HEK293 (cell line): ENCODE measurements around the gene PEPD.

Source experiments
- CTCF ChIA-PET: fragments of 350-600 bp; formaldehyde crosslinking; extraction: SDS; loops from one replicate; lab custom pipeline; 2021; ENCODE audit warnings: antibody characterized with exemption; lab: Yijun Ruan, JAX
- POLR2A ChIA-PET: fragments of 300-600 bp; formaldehyde crosslinking; extraction: SDS; loops from one replicate; lab custom pipeline; 2020; ENCODE audit warnings: antibody characterized with exemption, inconsistent platforms; lab: Yijun Ruan, JAX
- H3K27ac ChIP-seq: fragments of 200-500 bp; sonication (Bioruptor generic); 2 replicates; pipeline ENCODE4 v1.5.1; 2014; ENCODE audit warnings: low read depth, low read length, control low read depth, inconsistent platforms; ENCODE audit errors: extremely low read depth
- H3K36me3 ChIP-seq, 2 experiments: fragments of 200-500 bp in 1 of 2; sonication (Bioruptor generic) in 1 of 2; 1 replicate in 1 of 2; 2 replicates in 1 of 2; pipeline ENCODE4 v1.5.1; 2014 to 2017; ENCODE audit warnings: inconsistent platforms in 2 of 2, low read length in 2 of 2; ENCODE audit not compliant: control insufficient read depth in 2 of 2, insufficient read depth in 1 of 2
- H3K4me1 ChIP-seq: fragments of 200-500 bp; sonication (Bioruptor generic); 2 replicates; pipeline ENCODE4 v1.5.1; 2014; ENCODE audit warnings: mild to moderate bottlenecking, low read length, inconsistent platforms; ENCODE audit not compliant: control insufficient read depth, insufficient read depth
- H3K4me3 ChIP-seq: 2 replicates; pipeline ENCODE4 v1.5.1; 2011; ENCODE audit warnings: low read depth, mild to moderate bottlenecking, control low read depth, low read length, moderate library complexity
- H3K9me3 ChIP-seq: fragments of 200-500 bp; sonication (Bioruptor generic); 2 replicates; pipeline ENCODE4 v1.5.1; 2014; ENCODE audit warnings: low read depth, low read length, inconsistent platforms; ENCODE audit not compliant: control insufficient read depth, insufficient read depth
- GLIS1 ChIP-seq: fragments of 450-650 bp; formaldehyde crosslinking; IDR thresholded peaks from 2 replicates; pipeline ENCODE4 v1.5.1; 2016; ENCODE audit warnings: missing biosample characterization, missing genetic modification characterization
- GLIS2 ChIP-seq: fragments of 450-650 bp; formaldehyde crosslinking; IDR thresholded peaks from 2 replicates; pipeline ENCODE4 v1.5.1; 2016; ENCODE audit warnings: missing biosample characterization, missing genetic modification characterization
- KLF1 ChIP-seq: fragments of 450-650 bp; formaldehyde crosslinking; IDR thresholded peaks from 2 replicates; pipeline ENCODE4 v1.5.1; 2016; ENCODE audit warnings: missing biosample characterization, missing genetic modification characterization
- SCRT1 ChIP-seq: fragments of 450-650 bp; formaldehyde crosslinking; IDR thresholded peaks from 2 replicates; pipeline ENCODE4 v1.5.1; 2016; ENCODE audit warnings: missing biosample characterization, missing genetic modification characterization, borderline replicate concordance
- WT1 ChIP-seq: fragments of 450-650 bp; formaldehyde crosslinking; IDR thresholded peaks from 2 replicates; pipeline ENCODE4 v1.5.1; 2016; ENCODE audit warnings: missing biosample characterization, missing genetic modification characterization
- ZIC2 ChIP-seq: fragments of 450-650 bp; formaldehyde crosslinking; IDR thresholded peaks from 2 replicates; pipeline ENCODE4 v1.5.1; 2016; ENCODE audit warnings: missing biosample characterization, missing genetic modification characterization
- ZNF112 ChIP-seq: fragments of 450-650 bp; formaldehyde crosslinking; IDR thresholded peaks from 2 replicates; pipeline ENCODE4 v1.5.0; 2017; ENCODE audit warnings: missing biosample characterization, missing genetic modification characterization
- ZNF169 ChIP-seq: fragments of 450-650 bp; formaldehyde crosslinking; IDR thresholded peaks from 2 replicates; pipeline ENCODE4 v1.5.1; 2016; ENCODE audit warnings: missing biosample characterization, missing genetic modification characterization
- ZNF211 ChIP-seq: fragments of 450-650 bp; formaldehyde crosslinking; IDR thresholded peaks from 2 replicates; pipeline ENCODE4 v1.5.1; 2016; ENCODE audit warnings: low read depth, missing biosample characterization, missing genetic modification characterization
- ZNF341 ChIP-seq: fragments of 450-650 bp; formaldehyde crosslinking; IDR thresholded peaks from 2 replicates; pipeline ENCODE4; 2016; ENCODE audit warnings: low read depth, missing biosample characterization, missing genetic modification characterization
- ZNF37A ChIP-seq: fragments of 450-650 bp; IDR thresholded peaks from 2 replicates; pipeline ENCODE4 v1.5.1; 2018; ENCODE audit warnings: missing biosample characterization, missing genetic modification characterization
- ZNF514 ChIP-seq: fragments of 450-650 bp; formaldehyde crosslinking; IDR thresholded peaks from 2 replicates; pipeline ENCODE4 v1.5.1; 2016; ENCODE audit warnings: missing biosample characterization, missing genetic modification characterization
- ZNF585B ChIP-seq: fragments of 450-650 bp; formaldehyde crosslinking; IDR thresholded peaks from 2 replicates; pipeline ENCODE4 v1.5.1; 2016; ENCODE audit warnings: missing biosample characterization, missing genetic modification characterization
- ZNF596 ChIP-seq: fragments of 450-650 bp; IDR thresholded peaks from 2 replicates; pipeline ENCODE4 v1.5.0; 2018; ENCODE audit warnings: missing biosample characterization, mild to moderate bottlenecking, missing genetic modification characterization, moderate library complexity
- ZNF600 ChIP-seq: fragments of 450-650 bp; formaldehyde crosslinking; IDR thresholded peaks from 2 replicates; pipeline ENCODE4 v1.5.1; 2016; ENCODE audit warnings: missing biosample characterization, missing genetic modification characterization
- ZNF660 ChIP-seq: fragments of 450-650 bp; IDR thresholded peaks from 2 replicates; pipeline ENCODE4 v1.5.1; 2018; ENCODE audit warnings: missing biosample characterization, mild to moderate bottlenecking, missing genetic modification characterization
- ZNF677 ChIP-seq: fragments of 450-650 bp; IDR thresholded peaks from 2 replicates; pipeline ENCODE4 v1.5.0; 2018; ENCODE audit warnings: missing biosample characterization, mild to moderate bottlenecking, missing genetic modification characterization, moderate library complexity
- ZNF707 ChIP-seq: fragments of 450-650 bp; formaldehyde crosslinking; IDR thresholded peaks from 2 replicates; pipeline ENCODE4 v1.5.1; 2016; ENCODE audit warnings: missing biosample characterization, missing genetic modification characterization
- ZSCAN23 ChIP-seq: fragments of 450-650 bp; formaldehyde crosslinking; IDR thresholded peaks from 2 replicates; pipeline ENCODE4 v1.5.1; 2016; ENCODE audit warnings: missing biosample characterization, missing genetic modification characterization
- TF ChIP-seq, protein P1 (sequence below): fragments of 450-650 bp; formaldehyde crosslinking; IDR thresholded peaks from 2 replicates; pipeline ENCODE4 v1.5.1; 2017; ENCODE audit warnings: missing biosample characterization, missing genetic modification characterization
- TF ChIP-seq, protein P2 (sequence below): fragments of 450-650 bp; formaldehyde crosslinking; IDR thresholded peaks from 2 replicates; pipeline ENCODE4 v1.5.1; 2016; ENCODE audit warnings: missing biosample characterization, missing genetic modification characterization
- TF ChIP-seq, protein P3 (sequence below): fragments of 450-650 bp; formaldehyde crosslinking; IDR thresholded peaks from 2 replicates; pipeline ENCODE4 v1.5.1; 2016; ENCODE audit warnings: missing biosample characterization, missing genetic modification characterization
- TF ChIP-seq, protein P4 (sequence below): fragments of 450-650 bp; formaldehyde crosslinking; IDR thresholded peaks from 2 replicates; pipeline ENCODE4 v1.5.1; 2016; ENCODE audit warnings: missing biosample characterization, missing genetic modification characterization
- TF ChIP-seq, protein P5 (sequence below): fragments of 450-650 bp; formaldehyde crosslinking; IDR thresholded peaks from 2 replicates; pipeline ENCODE4 v1.5.1; 2016; ENCODE audit warnings: missing biosample characterization, missing genetic modification characterization, low read depth

Gene PEPD

DNA sequence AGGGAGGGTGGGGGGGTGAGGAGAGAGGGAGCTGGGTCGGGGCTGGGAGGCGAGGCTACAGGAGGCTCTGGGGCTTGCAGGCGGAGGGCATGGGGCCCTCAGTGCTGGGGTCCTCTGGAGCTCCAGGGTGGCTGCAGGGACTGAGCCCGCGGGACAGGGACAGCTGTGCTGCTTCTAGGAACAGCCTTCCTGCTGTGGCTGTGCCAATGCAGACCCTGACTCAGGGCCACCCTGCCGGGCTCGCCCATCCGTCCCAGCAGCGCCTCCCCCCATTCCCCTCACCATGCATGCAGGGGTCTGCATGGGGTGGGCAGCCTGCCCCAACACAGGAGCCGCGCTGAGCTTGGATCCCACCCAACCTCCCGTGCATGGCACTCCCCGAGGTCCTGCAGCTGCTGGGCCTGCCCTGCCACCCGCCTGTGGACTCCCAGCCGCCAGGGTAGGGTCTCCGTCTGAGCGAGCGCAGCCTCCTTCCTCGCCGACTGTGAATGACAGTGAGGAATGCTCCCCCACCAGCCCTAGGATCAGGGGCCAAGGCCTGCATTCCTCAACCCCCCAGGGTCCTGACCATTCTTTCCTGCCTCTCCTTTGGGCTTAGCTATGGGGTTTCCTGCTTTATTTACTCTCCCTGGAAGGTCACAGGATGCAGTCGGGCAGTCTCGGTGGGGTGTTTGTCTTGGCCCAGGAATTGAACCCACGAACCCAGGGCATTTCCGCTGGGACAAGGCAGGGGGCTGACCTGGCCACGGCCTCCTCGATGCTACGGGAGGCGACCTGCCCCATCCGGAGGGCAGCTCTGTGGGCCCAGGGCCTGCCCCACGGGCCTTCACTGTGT is 124.7 kb downstream of the PEPD start:
- TF ChIP-seq KLF1 (tag by site-specific recombination) (no peak), ZNF660 (tag by site-specific recombination) (no peak), ZNF585B (tag by site-specific recombination) (no peak), ZNF600 (tag by site-specific recombination) (peak; percentile 36; the same call in 1 of the 2 replicates), ZNF677 (tag by site-specific recombination) (no peak), ZNF514 (tag by site-specific recombination) (no peak), GLIS2 (peak; percentile 34; the same call in 1 of the 2 replicates), ZNF37A (tag by site-specific recombination) (no peak), ZNF341 (tag by site-specific recombination) (peak; percentile 86), ZNF211 (tag by site-specific recombination) (no peak), ZIC2 (tag by site-specific recombination) (peak; percentile 100), ZNF112 (tag by site-specific recombination) (no peak), GLIS1 (tag by site-specific recombination) (peak; percentile 96)
- TF ChIP-seq, protein P1, sequence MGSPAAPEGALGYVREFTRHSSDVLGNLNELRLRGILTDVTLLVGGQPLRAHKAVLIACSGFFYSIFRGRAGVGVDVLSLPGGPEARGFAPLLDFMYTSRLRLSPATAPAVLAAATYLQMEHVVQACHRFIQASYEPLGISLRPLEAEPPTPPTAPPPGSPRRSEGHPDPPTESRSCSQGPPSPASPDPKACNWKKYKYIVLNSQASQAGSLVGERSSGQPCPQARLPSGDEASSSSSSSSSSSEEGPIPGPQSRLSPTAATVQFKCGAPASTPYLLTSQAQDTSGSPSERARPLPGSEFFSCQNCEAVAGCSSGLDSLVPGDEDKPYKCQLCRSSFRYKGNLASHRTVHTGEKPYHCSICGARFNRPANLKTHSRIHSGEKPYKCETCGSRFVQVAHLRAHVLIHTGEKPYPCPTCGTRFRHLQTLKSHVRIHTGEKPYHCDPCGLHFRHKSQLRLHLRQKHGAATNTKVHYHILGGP (tag by site-specific recombination), result no peak
- TF ChIP-seq, protein P2, sequence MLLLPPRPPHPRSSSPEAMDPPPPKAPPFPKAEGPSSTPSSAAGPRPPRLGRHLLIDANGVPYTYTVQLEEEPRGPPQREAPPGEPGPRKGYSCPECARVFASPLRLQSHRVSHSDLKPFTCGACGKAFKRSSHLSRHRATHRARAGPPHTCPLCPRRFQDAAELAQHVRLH (tag by site-specific recombination), result no peak
- no peak overlapping the region for H3K4me3 ChIP-seq
- CTCF ChIA-PET, result interaction anchor here (0.5 to 5.3 kb wide), 16 partner anchors 11 to 765 kb away, joined by 3 to 41 read pairs (median 5); no protein-coding TSS in a partner anchor

DNA sequence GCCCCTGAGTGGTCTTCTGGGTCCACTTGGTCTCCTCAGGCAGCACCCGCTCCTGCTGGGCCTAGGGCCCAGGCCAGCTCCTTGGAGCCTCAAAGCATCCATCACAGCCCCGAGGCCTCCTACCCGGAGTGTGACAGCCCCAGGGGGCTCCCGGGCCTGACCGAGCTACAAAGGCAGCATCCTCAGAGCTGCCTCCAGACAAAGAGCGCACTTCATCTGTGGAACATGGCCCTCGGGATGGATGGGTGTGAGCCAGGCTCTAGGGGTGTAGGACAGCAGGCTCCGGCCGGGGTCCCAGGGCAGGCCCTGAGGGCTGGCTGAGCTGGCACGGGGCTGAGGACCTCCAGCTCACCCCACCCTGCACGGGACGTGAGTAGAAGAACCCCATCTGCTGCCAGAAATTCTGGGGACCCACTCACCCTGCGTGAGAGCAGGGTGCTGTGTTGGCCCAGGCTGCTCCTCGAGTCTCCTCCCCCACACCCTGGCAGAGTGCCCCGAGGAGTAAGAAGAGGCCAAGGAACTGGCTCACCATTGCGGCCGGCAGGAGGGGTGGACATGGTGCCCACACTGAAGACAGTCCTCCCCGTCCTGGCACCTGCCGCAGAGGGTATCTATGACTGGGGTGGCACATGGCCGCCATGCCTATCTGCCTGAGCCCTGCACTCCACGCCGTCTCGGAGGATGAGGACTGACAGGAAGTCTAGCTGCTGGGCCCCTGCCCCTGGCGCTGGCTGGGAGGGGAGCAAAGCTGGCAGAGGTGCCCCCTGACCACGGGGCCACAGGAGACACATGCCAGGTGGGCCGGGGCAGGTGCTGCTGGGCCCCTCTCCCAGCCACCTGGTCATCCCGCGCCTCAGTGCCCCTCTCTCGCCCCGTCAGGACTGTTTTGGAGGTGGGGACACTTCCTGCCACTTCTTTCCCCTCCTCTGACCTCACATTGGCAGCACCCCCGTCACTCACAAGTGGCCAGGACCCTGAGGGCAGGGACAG is 125.7 kb downstream of the PEPD start:
- no peak for TF ChIP-seq SCRT1
- 0 out of 2 replicates have a peak, but pooled peaks have one; percentile 27 for TF ChIP-seq ZNF600 (tag by site-specific recombination)
- TF ChIP-seq ZNF169 (tag by site-specific recombination), result no peak
- TF ChIP-seq ZIC2 (tag by site-specific recombination), result peak; percentile 84
- TF ChIP-seq ZNF707 (tag by site-specific recombination), result no peak
- no peak for TF ChIP-seq ZNF585B (tag by site-specific recombination)
- TF ChIP-seq, protein P3, sequence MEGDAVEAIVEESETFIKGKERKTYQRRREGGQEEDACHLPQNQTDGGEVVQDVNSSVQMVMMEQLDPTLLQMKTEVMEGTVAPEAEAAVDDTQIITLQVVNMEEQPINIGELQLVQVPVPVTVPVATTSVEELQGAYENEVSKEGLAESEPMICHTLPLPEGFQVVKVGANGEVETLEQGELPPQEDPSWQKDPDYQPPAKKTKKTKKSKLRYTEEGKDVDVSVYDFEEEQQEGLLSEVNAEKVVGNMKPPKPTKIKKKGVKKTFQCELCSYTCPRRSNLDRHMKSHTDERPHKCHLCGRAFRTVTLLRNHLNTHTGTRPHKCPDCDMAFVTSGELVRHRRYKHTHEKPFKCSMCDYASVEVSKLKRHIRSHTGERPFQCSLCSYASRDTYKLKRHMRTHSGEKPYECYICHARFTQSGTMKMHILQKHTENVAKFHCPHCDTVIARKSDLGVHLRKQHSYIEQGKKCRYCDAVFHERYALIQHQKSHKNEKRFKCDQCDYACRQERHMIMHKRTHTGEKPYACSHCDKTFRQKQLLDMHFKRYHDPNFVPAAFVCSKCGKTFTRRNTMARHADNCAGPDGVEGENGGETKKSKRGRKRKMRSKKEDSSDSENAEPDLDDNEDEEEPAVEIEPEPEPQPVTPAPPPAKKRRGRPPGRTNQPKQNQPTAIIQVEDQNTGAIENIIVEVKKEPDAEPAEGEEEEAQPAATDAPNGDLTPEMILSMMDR, result no peak
- TF ChIP-seq WT1 (tag by site-specific recombination), result no peak
- TF ChIP-seq ZSCAN23 (tag by site-specific recombination), result no peak
- TF ChIP-seq, protein P4, sequence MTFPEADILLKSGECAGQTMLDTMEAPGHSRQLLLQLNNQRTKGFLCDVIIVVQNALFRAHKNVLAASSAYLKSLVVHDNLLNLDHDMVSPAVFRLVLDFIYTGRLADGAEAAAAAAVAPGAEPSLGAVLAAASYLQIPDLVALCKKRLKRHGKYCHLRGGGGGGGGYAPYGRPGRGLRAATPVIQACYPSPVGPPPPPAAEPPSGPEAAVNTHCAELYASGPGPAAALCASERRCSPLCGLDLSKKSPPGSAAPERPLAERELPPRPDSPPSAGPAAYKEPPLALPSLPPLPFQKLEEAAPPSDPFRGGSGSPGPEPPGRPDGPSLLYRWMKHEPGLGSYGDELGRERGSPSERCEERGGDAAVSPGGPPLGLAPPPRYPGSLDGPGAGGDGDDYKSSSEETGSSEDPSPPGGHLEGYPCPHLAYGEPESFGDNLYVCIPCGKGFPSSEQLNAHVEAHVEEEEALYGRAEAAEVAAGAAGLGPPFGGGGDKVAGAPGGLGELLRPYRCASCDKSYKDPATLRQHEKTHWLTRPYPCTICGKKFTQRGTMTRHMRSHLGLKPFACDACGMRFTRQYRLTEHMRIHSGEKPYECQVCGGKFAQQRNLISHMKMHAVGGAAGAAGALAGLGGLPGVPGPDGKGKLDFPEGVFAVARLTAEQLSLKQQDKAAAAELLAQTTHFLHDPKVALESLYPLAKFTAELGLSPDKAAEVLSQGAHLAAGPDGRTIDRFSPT (tag by site-specific recombination), result peak; percentile 76
- TF ChIP-seq, protein P5, sequence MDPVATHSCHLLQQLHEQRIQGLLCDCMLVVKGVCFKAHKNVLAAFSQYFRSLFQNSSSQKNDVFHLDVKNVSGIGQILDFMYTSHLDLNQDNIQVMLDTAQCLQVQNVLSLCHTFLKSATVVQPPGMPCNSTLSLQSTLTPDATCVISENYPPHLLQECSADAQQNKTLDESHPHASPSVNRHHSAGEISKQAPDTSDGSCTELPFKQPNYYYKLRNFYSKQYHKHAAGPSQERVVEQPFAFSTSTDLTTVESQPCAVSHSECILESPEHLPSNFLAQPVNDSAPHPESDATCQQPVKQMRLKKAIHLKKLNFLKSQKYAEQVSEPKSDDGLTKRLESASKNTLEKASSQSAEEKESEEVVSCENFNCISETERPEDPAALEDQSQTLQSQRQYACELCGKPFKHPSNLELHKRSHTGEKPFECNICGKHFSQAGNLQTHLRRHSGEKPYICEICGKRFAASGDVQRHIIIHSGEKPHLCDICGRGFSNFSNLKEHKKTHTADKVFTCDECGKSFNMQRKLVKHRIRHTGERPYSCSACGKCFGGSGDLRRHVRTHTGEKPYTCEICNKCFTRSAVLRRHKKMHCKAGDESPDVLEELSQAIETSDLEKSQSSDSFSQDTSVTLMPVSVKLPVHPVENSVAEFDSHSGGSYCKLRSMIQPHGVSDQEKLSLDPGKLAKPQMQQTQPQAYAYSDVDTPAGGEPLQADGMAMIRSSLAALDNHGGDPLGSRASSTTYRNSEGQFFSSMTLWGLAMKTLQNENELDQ (tag by site-specific recombination), result no peak
- TF ChIP-seq ZNF596 (tag by site-specific recombination), result no peak
- H3K4me1 ChIP-seq, result peaks cover 9% of the 10 kb centered on the region
- H3K36me3 ChIP-seq, result no peaks in the 10 kb centered on the region
- no peak overlapping the region for H3K27ac ChIP-seq
- CTCF ChIA-PET, result interaction anchor here (0.5 to 5.3 kb wide), 8 partner anchors 11 to 766 kb away, joined by 3 to 41 read pairs (median 4); no protein-coding TSS in a partner anchor
- no peak overlapping the region for H3K4me3 ChIP-seq
- H3K9me3 ChIP-seq, result no peaks in the 10 kb centered on the region
- POLR2A ChIA-PET, result interaction anchor here (1.1 kb wide), 1 partner anchor 10 kb away, joined by 3 read pairs; no protein-coding TSS in a partner anchor

More for the DNA sequence above, 124.7 kb downstream of the PEPD start:
- POLR2A ChIA-PET, result interaction anchor here (1.6 to 2.7 kb wide), 2 partner anchors 11 to 23 kb away, joined by 3 to 17 read pairs; partner anchors contain the start of gene CEBPG
- Histone ChIP-seq H3K9me3 (no peaks in the 10 kb centered on the region), H3K4me1 (peaks cover 8% of the 10 kb centered on the region), H3K36me3 (no peaks in the 10 kb centered on the region), H3K27ac (no peak overlapping the region)
